Endothelial cell of umbilical vein (primary cell): ENCODE data around the gene FABP6. TPM values are rescaled to one million over a fixed set of nuclear protein-coding genes. Genes with fewer than 3 reads are reported as not detected.

ENCODE experiments used
- BruUV-seq: library from RNA; stranded (reverse); fragments of 400-500 nt; replicated peaks from 2 replicates; lab custom pipeline; 2021; lab: Mats Ljungman, UMichigan
- CTCF ChIA-PET: fragments of 300-600, 350-600 bp; sonication (Branson Sonifier 250); formaldehyde crosslinking; loops from one replicate; lab custom pipeline; 2021; ENCODE audit warnings: antibody characterized with exemption, inconsistent platforms; lab: Charles Lee
- POLR2A ChIA-PET: fragments of 300-600, 350-600 bp; sonication (Branson Sonifier 250); formaldehyde crosslinking; loops from one replicate; lab custom pipeline; 2021; ENCODE audit warnings: antibody characterized with exemption, inconsistent platforms; lab: Charles Lee
- DNase-seq: peaks from one replicate; pipeline ENCODE4 v3.0.0-alpha.2; 2011; ENCODE audit warnings: low read depth, low spot score
- FAIRE-seq: peaks from 2 replicates; lab custom pipeline; 2011; peaks lifted over from hg19 to GRCh38; lab: Jason Lieb, UNC
- H2AFZ ChIP-seq: 2 replicates; pipeline ENCODE4 v1.6.0; 2012; ENCODE audit warnings: low read depth, low read length, control low read depth, inconsistent platforms
- H3K27ac ChIP-seq: 2 replicates; pipeline ENCODE4 v1.5.1; 2011; ENCODE audit warnings: low read depth, mild to moderate bottlenecking, control low read depth, low read length, moderate library complexity; ENCODE audit not compliant: insufficient read depth
- H3K27me3 ChIP-seq, 2 experiments: 2 replicates each; pipeline versions ENCODE4 v1.6.0 to v1.6.1; 2011; ENCODE audit warnings: low read length in 2 of 2, mixed read lengths in 1 of 2; ENCODE audit not compliant: control insufficient read depth in 2 of 2, insufficient read depth in 2 of 2
- H3K36me3 ChIP-seq, 2 experiments: 2 replicates in 1 of 2; 3 replicates in 1 of 2; pipeline ENCODE4 v1.5.1; 2011; ENCODE audit warnings: low read length in 2 of 2, mild to moderate bottlenecking in 1 of 2, moderate library complexity in 1 of 2; ENCODE audit not compliant: control insufficient read depth in 2 of 2, insufficient read depth in 2 of 2; ENCODE audit errors: extremely low read depth in 1 of 2
- H3K4me1 ChIP-seq: 3 replicates; pipeline ENCODE4 v1.5.1; 2011; ENCODE audit warnings: mild to moderate bottlenecking, low read length; ENCODE audit not compliant: control insufficient read depth, insufficient read depth; ENCODE audit errors: extremely low read depth
- H3K4me2 ChIP-seq: 2 replicates; pipeline ENCODE4 v1.6.1; 2011; ENCODE audit warnings: low read length, control low read depth, mixed read lengths; ENCODE audit not compliant: insufficient read depth
- H3K4me3 ChIP-seq, 3 experiments: fragments of 200-600 bp in 1 of 3; sonication (generic), shearing (Covaris generic) in 1 of 3; replicated peaks in 1 of 3; 2 replicates each; pipeline ENCODE4 v1.5.1; 2011 to 2016; ENCODE audit warnings: control low read depth in 3 of 3, low read length in 3 of 3, mild to moderate bottlenecking in 2 of 3, inconsistent platforms in 1 of 3, low read depth in 1 of 3, moderate library complexity in 1 of 3; ENCODE audit not compliant: insufficient read depth in 1 of 3
- H3K79me2 ChIP-seq: 2 replicates; pipeline ENCODE4 v1.6.0; 2012; ENCODE audit warnings: low read length, inconsistent platforms; ENCODE audit not compliant: control insufficient read depth, insufficient read depth
- H3K9ac ChIP-seq: replicated peaks from 2 replicates; pipeline ENCODE3; 2011; ENCODE audit warnings: low read length, control low read depth; ENCODE audit not compliant: insufficient read depth; ENCODE audit errors: extremely low read depth
- H3K9me1 ChIP-seq: replicated peaks from 3 replicates; pipeline ENCODE4 v1.6.0; 2011; ENCODE audit warnings: mild to moderate bottlenecking, low read length; ENCODE audit not compliant: control insufficient read depth, insufficient read depth; ENCODE audit errors: extremely low read depth
- H3K9me3 ChIP-seq: replicated peaks from 2 replicates; pipeline ENCODE4 v1.5.1; 2012; ENCODE audit warnings: low read length, inconsistent platforms; ENCODE audit not compliant: control insufficient read depth, insufficient read depth
- H4K20me1 ChIP-seq: replicated peaks from 2 replicates; pipeline ENCODE3; 2011; ENCODE audit warnings: mild to moderate bottlenecking, low read length; ENCODE audit not compliant: control insufficient read depth, insufficient read depth; ENCODE audit errors: extremely low read depth
- CTCF ChIP-seq, 2 donors: IDR thresholded peaks; 1 replicate in 1 of 2; 2 replicates in 1 of 2; pipeline ENCODE4 v1.5.1; 2011; ENCODE audit warnings: low read length in 2 of 2, mild to moderate bottlenecking in 2 of 2, moderate library complexity in 2 of 2, control low read depth in 1 of 2, inconsistent platforms in 1 of 2, low read depth in 1 of 2; ENCODE audit not compliant: insufficient read depth in 1 of 2; ENCODE audit errors: extremely low read depth in 1 of 2
- EZH2 ChIP-seq: IDR thresholded peaks from 2 replicates; pipeline ENCODE4 v1.6.1; 2012; ENCODE audit warnings: borderline replicate concordance, low read depth, mild to moderate bottlenecking, moderate library complexity, low read length, inconsistent platforms; ENCODE audit not compliant: severe bottlenecking
- FOS ChIP-seq: IDR thresholded peaks from 2 replicates; pipeline ENCODE4 v1.6.1; 2011; ENCODE audit warnings: mild to moderate bottlenecking, low read length, moderate library complexity, borderline replicate concordance; ENCODE audit not compliant: insufficient read depth
- GATA2 ChIP-seq: IDR thresholded peaks from 2 replicates; pipeline ENCODE4 v1.7.0; 2011; ENCODE audit warnings: low read depth, mild to moderate bottlenecking, moderate library complexity, mixed read lengths, low read length; ENCODE audit not compliant: insufficient read length, insufficient read depth
- JUN ChIP-seq: IDR thresholded peaks from 2 replicates; pipeline ENCODE4 v1.6.1; 2011; ENCODE audit warnings: borderline replicate concordance, low read depth; ENCODE audit not compliant: insufficient read length, insufficient read depth
- MAX ChIP-seq: IDR thresholded peaks from 2 replicates; pipeline ENCODE4 v1.6.1; 2011; ENCODE audit not compliant: insufficient read depth, insufficient read length
- MYC ChIP-seq: IDR thresholded peaks from one replicate; pipeline ENCODE4 v1.6.1; 2011; ENCODE audit warnings: mild to moderate bottlenecking, low read depth, low read length
- POLR2A ChIP-seq: IDR thresholded peaks from 2 replicates; pipeline ENCODE4 v1.6.1; 2012; ENCODE audit warnings: low read depth, mild to moderate bottlenecking, control low read depth, low read length
- POLR2AphosphoS5 ChIP-seq: IDR thresholded peaks from 2 replicates; pipeline ENCODE4 v1.6.1; 2012; ENCODE audit warnings: low read depth, mild to moderate bottlenecking, control low read depth, low read length, moderate library complexity; ENCODE audit not compliant: insufficient read depth
- dilution Hi-C: fragments of 300-500 bp; cut with MboI; formaldehyde crosslinking; loops from one replicate; pipeline ENCODE4 v1.15.0; 2019; ENCODE audit warnings: low sequenced_read_pairs; ENCODE audit not compliant: extremely low pct_ligation_motif_present
- intact Hi-C: fragments of 100-400 bp; cut with micrococcal nuclease; formaldehyde crosslinking; loops from one replicate; pipeline ENCODE4 v1.10.0; 2022
- polyA plus RNA-seq, 4 experiments: library from polyadenylated mRNA; depleted of rRNA in 3 of 4; stranded (reverse) in 3 of 4; unstranded in 1 of 4; fragments of >200 nt; gene quantifications; 2 replicates each; pipeline versions ENCODE4 v1.2.1 to v1.2.3, GENCODE V29; 2011 to 2012; ENCODE audit warnings: missing spikeins in 1 of 4
- total RNA-seq: library from RNA; stranded (reverse); gene quantifications from 2 replicates; pipeline ENCODE4 v1.2.3, GENCODE V29; 2021

The FABP6 gene
- total and polyA plus RNA-seq, 2 donors (not counting 3 experiments of a cell fraction or from before 2014, with no cell fraction given): not detected

GRCh38 chr5:160284291-160284873 lies 55.1 kb downstream of the FABP6 start:
- H3K27ac ChIP-seq: no peak overlapping the region
- no peak overlapping the region for H3K9ac ChIP-seq
- no peak for FAIRE-seq
- dilution Hi-C loops: no loop called here
- H3K27me3 ChIP-seq: no peaks in the 10 kb centered on the region
- no peak for DNase-seq
- CTCF ChIA-PET: no interaction called here
- peaks cover 4% of the 10 kb centered on the region for H3K79me2 ChIP-seq
- intact Hi-C loops: no loop called here
- H3K9me1 ChIP-seq: no peaks in the 10 kb centered on the region
- no peak overlapping the region for H3K4me3 ChIP-seq
- H3K9me3 ChIP-seq: no peaks in the 10 kb centered on the region
- BruUV-seq: no TSS peak
- TF ChIP-seq MYC: no peak
- TF ChIP-seq FOS: no peak
- no peak for TF ChIP-seq GATA2
- TF ChIP-seq POLR2A: no peak
- TF ChIP-seq MAX: no peak
- no peak for TF ChIP-seq JUN
- TF ChIP-seq POLR2AphosphoS5: no peak
- no peak for TF ChIP-seq CTCF (IDR thresholded peaks at IDR 0.05; ENCODE audit: extremely low read depth in 1 of 2, insufficient read depth in 1 of 2, low read depth in 1 of 2, low read length in 2 of 2)
- TF ChIP-seq EZH2: no peak
- no peak overlapping the region for H2AFZ ChIP-seq
- no peaks in the 10 kb centered on the region for H4K20me1 ChIP-seq
- peaks cover 4 to 7% of the 10 kb centered on the region in 2 experiments for H3K36me3 ChIP-seq
- H3K4me1 ChIP-seq: peaks cover 27% of the 10 kb centered on the region
- POLR2A ChIA-PET: no interaction called here
- no peak overlapping the region for H3K4me2 ChIP-seq
